Muscle layer of colon (tissue), 2 donors: ENCODE data around the gene CPSF4.

Experiments used
- H3K27ac ChIP-seq: one replicate; pipeline ENCODE4 v1.7.0; 2013; ENCODE audit warnings: low read depth, mild to moderate bottlenecking, low read length, moderate library complexity
- H3K27me3 ChIP-seq, 2 donors: one replicate each; pipeline ENCODE4 v1.7.0; 2013; ENCODE audit warnings: low read length in 2 of 2, mild to moderate bottlenecking in 2 of 2; ENCODE audit not compliant: insufficient read depth in 2 of 2, control insufficient read depth in 1 of 2
- H3K36me3 ChIP-seq: one replicate; pipeline ENCODE4 v1.7.0; 2013; ENCODE audit warnings: mild to moderate bottlenecking, low read length; ENCODE audit not compliant: insufficient read depth
- H3K4me1 ChIP-seq: one replicate; pipeline ENCODE4 v1.7.0; 2013; ENCODE audit warnings: mild to moderate bottlenecking, low read length; ENCODE audit not compliant: insufficient read depth
- H3K4me3 ChIP-seq, 2 donors: one replicate each; pipeline ENCODE4 v1.7.0; 2013; ENCODE audit warnings: low read length in 2 of 2, low read depth in 1 of 2, mild to moderate bottlenecking in 1 of 2, moderate library complexity in 1 of 2
- H3K9ac ChIP-seq: one replicate; pipeline ENCODE4 v1.7.0; 2013; ENCODE audit warnings: low read length
- H3K9me3 ChIP-seq: one replicate; pipeline ENCODE4 v1.7.0; 2013; ENCODE audit warnings: mild to moderate bottlenecking, low read length
- donor health status: abdominal sarcoma.
- donor health status: Adenocarcinoma of cecum.

Gene CPSF4

GRCh38 chr7:99473315-99473596, 34.5 kb downstream of the CPSF4 start:
- Histone ChIP-seq H3K4me3 (peak overlapping the region; percentile 70 to 92), H3K9ac (peak overlapping the region; percentile 68), H3K36me3 (peaks cover 6% of the 10 kb centered on the region), H3K27me3 (no peaks in the 10 kb centered on the region), H3K27ac (peak overlapping the region; percentile 76), H3K9me3 (no peaks in the 10 kb centered on the region), H3K4me1 (peaks cover 10% of the 10 kb centered on the region)

GRCh38 chr7:99476107-99476506, 37.4 kb downstream of the CPSF4 start:
- no peak overlapping the region for H3K4me3 ChIP-seq
- H3K4me1 ChIP-seq, result peaks cover 14% of the 10 kb centered on the region
- peaks cover 16% of the 10 kb centered on the region for H3K36me3 ChIP-seq
- no peaks in the 10 kb centered on the region for H3K27me3 ChIP-seq
- no peak overlapping the region for H3K9ac ChIP-seq
- H3K27ac ChIP-seq, result no peak overlapping the region
- no peaks in the 10 kb centered on the region for H3K9me3 ChIP-seq

- Histone ChIP-seq H3K27me3 (no peaks in the 10 kb centered on the region), H3K4me3 (no peak overlapping the region), H3K4me1 (peaks cover 7% of the 10 kb centered on the region), H3K9me3 (no peaks in the 10 kb centered on the region), H3K36me3 (peaks cover 17% of the 10 kb centered on the region), H3K27ac (no peak overlapping the region), H3K9ac (no peak overlapping the region)
These were observed 40.0 kb downstream of the CPSF4 start for GRCh38 chr7:99478464-99479440.

GRCh38 chr7:99485094-99485493, 46.4 kb downstream of the CPSF4 start:
- no peaks in the 10 kb centered on the region for H3K4me1 ChIP-seq
- no peak overlapping the region for H3K4me3 ChIP-seq
- peaks cover 19% of the 10 kb centered on the region for H3K36me3 ChIP-seq
- H3K9ac ChIP-seq, result no peak overlapping the region
- no peaks in the 10 kb centered on the region for H3K27me3 ChIP-seq
- H3K9me3 ChIP-seq, result no peaks in the 10 kb centered on the region
- no peak overlapping the region for H3K27ac ChIP-seq

- Histone ChIP-seq H3K36me3 (peaks cover 24% of the 10 kb centered on the region), H3K27ac (no peak overlapping the region), H3K27me3 (no peaks in the 10 kb centered on the region), H3K4me1 (no peaks in the 10 kb centered on the region), H3K9ac (no peak overlapping the region), H3K4me3 (no peak overlapping the region), H3K9me3 (peaks cover 13% of the 10 kb centered on the region)
These were observed 50.5 kb downstream of the CPSF4 start for GRCh38 chr7:99489235-99489634.

GRCh38 chr7:99490878-99491277, 52.1 kb downstream of the CPSF4 start:
- Histone ChIP-seq H3K27me3 (no peaks in the 10 kb centered on the region), H3K4me3 (no peak overlapping the region), H3K9me3 (peaks cover 15% of the 10 kb centered on the region)

GRCh38 chr7:99493823-99494222, 55.1 kb downstream of the CPSF4 start:
- peaks cover 14% of the 10 kb centered on the region for H3K4me1 ChIP-seq
- peaks cover 15% of the 10 kb centered on the region for H3K9me3 ChIP-seq
- peaks cover 29% of the 10 kb centered on the region for H3K36me3 ChIP-seq
- peak overlapping the region in 1 of 2 donors; percentile 22 for H3K4me3 ChIP-seq
- H3K9ac ChIP-seq, result no peak overlapping the region
- H3K27me3 ChIP-seq, result no peaks in the 10 kb centered on the region
- no peak overlapping the region for H3K27ac ChIP-seq

More at GRCh38 chr7:99490878-99491277, 52.1 kb downstream of the CPSF4 start:
- no peaks in the 10 kb centered on the region for H3K4me1 ChIP-seq
- H3K36me3 ChIP-seq, result peaks cover 27% of the 10 kb centered on the region
- H3K9ac ChIP-seq, result no peak overlapping the region
- H3K27ac ChIP-seq, result no peak overlapping the region

GRCh38 chr7:99497766-99498545, 59.2 kb downstream of the CPSF4 start:
- H3K9me3 ChIP-seq, result peaks cover 12% of the 10 kb centered on the region
- no peaks in the 10 kb centered on the region for H3K27me3 ChIP-seq
- H3K9ac ChIP-seq, result no peak overlapping the region
- H3K4me1 ChIP-seq, result peaks cover 24% of the 10 kb centered on the region
- H3K27ac ChIP-seq, result no peak overlapping the region
- H3K36me3 ChIP-seq, result peaks cover 26% of the 10 kb centered on the region
- H3K4me3 ChIP-seq, result peak overlapping the region; percentile 32 to 100

- peaks cover 9% of the 10 kb centered on the region for H3K9me3 ChIP-seq
- peaks cover 24% of the 10 kb centered on the region for H3K4me1 ChIP-seq
- H3K4me3 ChIP-seq, result peak overlapping the region; percentile 32 to 100
- H3K9ac ChIP-seq, result no peak overlapping the region
- H3K36me3 ChIP-seq, result peaks cover 21% of the 10 kb centered on the region
- no peaks in the 10 kb centered on the region for H3K27me3 ChIP-seq
- no peak overlapping the region for H3K27ac ChIP-seq
These were observed 59.8 kb downstream of the CPSF4 start for GRCh38 chr7:99498546-99498944.

- no peaks in the 10 kb centered on the region for H3K27me3 ChIP-seq
These were observed 60.6 kb downstream of the CPSF4 start for GRCh38 chr7:99499371-99499720.

GRCh38 chr7:99499721-99500636, 61.2 kb downstream of the CPSF4 start, which contains the start of gene ZNF394:
Gene ZNF394 (minus strand): TSS chr7:99500281. CDS start chr7:99500093, 188 bp downstream.
- Histone ChIP-seq H3K9me3 (no peaks in the 10 kb centered on the region), H3K36me3 (peaks cover 11% of the 10 kb centered on the region), H3K27ac (peak within 1 kb of the TSS; percentile 100), H3K9ac (peak within 1 kb of the TSS; percentile 97), H3K4me3 (peak within 1 kb of the TSS; percentile 80 to 100), H3K4me1 (peaks cover 24% of the 10 kb centered on the region), H3K27me3 (no peaks in the 10 kb centered on the region)

More at GRCh38 chr7:99499371-99499720, 60.6 kb downstream of the CPSF4 start:
- Histone ChIP-seq H3K27ac (peak overlapping the region; percentile 100), H3K4me1 (peaks cover 24% of the 10 kb centered on the region), H3K4me3 (peak overlapping the region; percentile 80 to 100), H3K9me3 (peaks cover 1% of the 10 kb centered on the region), H3K36me3 (peaks cover 13% of the 10 kb centered on the region), H3K9ac (peak overlapping the region; percentile 97)
